ENCODE data around the gene CST1.
"Not testable (repeated sequence)": the region's sequence is repeated elsewhere in the genome, so short reads cannot be mapped to it uniquely, and the experiment has no call there.

The CST1 gene

DNA sequence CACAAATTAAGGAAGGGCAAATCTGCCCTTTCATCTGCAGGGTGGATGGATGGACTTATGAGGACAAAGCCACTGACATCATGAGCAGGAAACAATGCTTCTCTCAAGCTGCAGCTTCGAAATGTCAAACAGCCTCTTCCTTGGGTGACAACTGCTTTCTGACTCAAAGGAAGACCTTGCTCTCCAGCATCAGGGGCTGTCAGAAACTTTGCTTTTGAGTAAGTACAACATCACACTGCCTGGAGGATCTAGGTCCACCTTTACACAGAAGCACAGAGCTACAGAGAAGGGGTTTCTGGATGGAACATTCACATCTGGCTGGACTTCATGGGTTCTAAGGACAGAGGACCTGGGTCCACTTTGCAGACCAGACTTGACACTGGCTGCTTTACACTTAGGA lies 5.9 kb downstream of the CST1 start:
- H3K4me3 ChIP-seq (ENCODE audit: low read depth, low read length) = no peak overlapping the region
- DNase-seq (ENCODE audit: low read depth) = no peak
- no peak for TF ChIP-seq CTCF (IDR thresholded peaks at IDR 0.05; ENCODE audit: low read depth, low read length, missing control alignments)

DNA sequence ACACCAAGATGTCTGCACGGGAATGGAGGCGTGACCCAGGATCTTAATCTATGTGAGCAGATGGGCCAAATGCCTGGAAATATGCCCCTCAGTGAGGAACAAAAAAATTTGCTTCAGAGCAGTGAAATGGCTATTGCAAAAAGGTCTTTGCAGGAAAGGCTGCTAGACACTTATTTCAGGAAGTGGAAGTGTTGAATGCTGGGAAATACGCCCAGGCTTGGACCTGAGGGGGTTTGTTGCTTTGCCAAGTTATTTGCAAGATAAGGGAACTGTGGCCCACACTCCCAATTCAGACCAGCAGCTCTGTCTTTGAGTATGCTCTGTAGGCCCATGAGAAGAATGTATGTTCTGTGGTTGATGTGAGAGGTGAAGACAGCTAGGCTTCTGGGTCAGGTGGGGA lies 15.3 kb downstream of the CST1 start:
- not testable (repeated sequence) for DNase-seq (ENCODE audit: low read depth); H3K4me3 ChIP-seq (ENCODE audit: low read depth, low read length)

- DNase-seq (ENCODE audit: low read depth) = not testable (repeated sequence)
Observed at GRCh38 chr20:23734949-23735348, 15.8 kb downstream of the CST1 start.

GRCh38 chr20:23734440-23734839 lies 16.3 kb downstream of the CST1 start:
- not testable (repeated sequence) for H3K4me3 ChIP-seq (ENCODE audit: low read depth, low read length); DNase-seq (ENCODE audit: low read depth)

More at GRCh38 chr20:23734949-23735348, 15.8 kb downstream of the CST1 start:
- H3K4me3 ChIP-seq (ENCODE audit: low read depth, low read length) = not testable (repeated sequence)

GRCh38 chr20:23727016-23727415 lies 23.7 kb downstream of the CST1 start:
- no peak for TF ChIP-seq CTCF (IDR thresholded peaks at IDR 0.05; ENCODE audit: low read depth, low read length, missing control alignments)
- no peak overlapping the region for H3K4me3 ChIP-seq (ENCODE audit: low read depth, low read length)
- DNase-seq (ENCODE audit: low read depth) = no peak

GRCh38 chr20:23725102-23725501 lies 25.6 kb downstream of the CST1 start:
- no peak overlapping the region for H3K4me3 ChIP-seq (ENCODE audit: low read depth, low read length)
- TF ChIP-seq CTCF (IDR thresholded peaks at IDR 0.05; ENCODE audit: low read depth, low read length, missing control alignments) = no peak
- DNase-seq (ENCODE audit: low read depth) = no peak

DNA sequence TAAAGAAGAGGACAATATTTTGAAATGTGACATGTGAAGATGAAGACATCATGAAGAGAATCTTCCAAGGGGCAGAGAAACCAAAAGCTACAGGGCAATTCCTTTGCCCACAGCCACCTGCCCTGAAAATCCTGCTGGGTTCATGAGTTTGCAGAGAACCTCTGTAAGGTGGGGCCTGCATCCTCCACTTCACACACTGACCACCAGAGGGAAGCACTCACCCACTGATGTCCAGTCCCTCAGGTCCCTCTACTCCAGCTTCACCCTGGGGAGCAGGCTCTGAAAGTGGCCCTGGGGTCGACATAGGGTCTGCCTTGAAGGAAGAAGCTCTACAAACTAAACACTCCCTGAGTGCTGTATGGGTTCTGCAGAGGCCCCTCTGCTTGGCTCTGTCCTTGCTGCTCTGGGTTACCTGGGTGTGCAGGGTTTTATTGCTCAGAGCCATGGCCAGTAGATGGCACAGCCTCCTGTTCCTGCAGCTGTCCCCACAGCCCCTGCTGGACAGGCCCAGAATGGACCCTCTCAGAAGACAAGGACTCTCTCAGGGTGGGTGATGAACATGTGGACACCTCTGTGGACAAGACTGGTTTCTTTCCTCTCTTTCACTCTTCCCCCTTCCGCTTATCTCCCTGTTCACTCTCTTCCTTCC lies 27.0 kb downstream of the CST1 start:
- TF ChIP-seq CTCF (IDR thresholded peaks at IDR 0.05; ENCODE audit: low read depth, low read length, missing control alignments) = peak; percentile 60
- H3K4me3 ChIP-seq (ENCODE audit: low read depth, low read length); DNase-seq (ENCODE audit: low read depth): not testable (repeated sequence)

GRCh38 chr20:23722851-23723250 lies 27.9 kb downstream of the CST1 start:
- H3K4me3 ChIP-seq (ENCODE audit: low read depth, low read length); DNase-seq (ENCODE audit: low read depth): not testable (repeated sequence)

GRCh38 chr20:23721962-23722361 lies 28.8 kb downstream of the CST1 start:
- DNase-seq (ENCODE audit: low read depth) = no peak
- no peak for TF ChIP-seq CTCF (IDR thresholded peaks at IDR 0.05; ENCODE audit: low read depth, low read length, missing control alignments)
- no peak overlapping the region for H3K4me3 ChIP-seq (ENCODE audit: low read depth, low read length)

- not testable (repeated sequence) for DNase-seq (ENCODE audit: low read depth); H3K4me3 ChIP-seq (ENCODE audit: low read depth, low read length)
Observed at GRCh38 chr20:23719351-23719750, 31.4 kb downstream of the CST1 start.

DNA sequence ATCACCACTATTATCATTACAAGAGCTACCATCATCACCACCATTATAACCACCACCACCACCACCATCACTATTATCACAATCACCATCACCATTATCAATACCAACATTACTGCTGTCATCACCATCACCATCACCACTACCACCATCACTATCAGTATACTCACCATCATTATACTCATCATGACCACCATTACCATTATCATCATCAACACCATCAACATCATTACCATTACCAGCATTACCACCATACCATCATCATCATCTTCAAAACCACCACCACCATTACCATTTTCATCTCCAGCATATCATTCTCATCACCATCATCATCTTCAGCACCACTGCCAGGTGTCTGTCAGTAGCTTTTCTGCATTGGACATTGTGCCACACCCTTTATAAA lies 39.0 kb downstream of the CST1 start:
- not testable (repeated sequence) for DNase-seq (ENCODE audit: low read depth); H3K4me3 ChIP-seq (ENCODE audit: low read depth, low read length)
